B cell (primary cell): ENCODE results near the gene TFCP2L1.

Experiments
- CTCF ChIP-seq: fragments of 200-600 bp; IDR thresholded peaks from one replicate; pipeline ENCODE4 v1.8.0; 2022; ENCODE audit warnings: antibody characterized with exemption, mild to moderate bottlenecking
- EZH2 ChIP-seq: IDR thresholded peaks from 2 replicates; pipeline ENCODE4 v1.6.1; 2012; ENCODE audit warnings: borderline replicate concordance, low read depth, mild to moderate bottlenecking, moderate library complexity, low read length; ENCODE audit not compliant: insufficient read depth, poor library complexity, severe bottlenecking

GRCh38 chr2:121172456-121172855, 112.5 kb downstream of the TFCP2L1 start:
- TF ChIP-seq CTCF, result no peak
- no peak for TF ChIP-seq EZH2
